ENCODE results near the gene TAF6.

TAF6 gene

DNA sequence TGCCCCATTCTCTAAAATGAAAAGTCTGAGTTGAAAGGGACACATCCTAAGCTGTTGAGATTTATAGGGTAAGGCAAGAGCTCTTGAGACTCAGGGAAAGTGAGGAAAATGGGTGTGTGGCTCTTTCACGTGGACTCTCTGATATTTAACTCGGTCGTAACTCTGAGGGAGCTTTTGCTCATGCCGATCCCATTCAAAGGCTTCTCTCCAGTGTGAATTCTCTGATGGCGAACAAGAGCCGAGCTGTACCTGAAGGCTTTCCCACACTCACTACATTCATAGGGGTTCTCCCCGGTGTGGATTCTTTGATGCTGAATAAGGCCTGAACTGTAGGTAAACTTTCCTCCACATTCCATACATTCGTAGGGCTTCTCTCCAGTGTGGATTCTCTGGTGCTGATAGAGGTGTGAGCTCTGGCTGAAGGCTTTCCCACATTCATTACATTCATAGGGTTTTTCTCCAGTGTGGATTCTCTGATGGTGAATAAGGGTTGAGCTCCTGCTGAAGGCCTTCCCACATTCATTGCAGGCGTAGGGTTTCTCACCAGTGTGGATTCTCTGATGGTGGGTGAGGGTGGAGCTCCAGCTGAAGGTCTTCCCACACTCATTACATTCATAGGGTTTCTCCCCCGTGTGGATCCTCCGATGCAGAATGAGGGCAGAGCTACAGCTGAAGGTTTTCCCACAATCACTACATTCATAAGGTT lies 48.0 kb downstream of the TAF6 start:
- no peak for DNase-seq (ENCODE audit: low read depth in 2 of 2)

DNA sequence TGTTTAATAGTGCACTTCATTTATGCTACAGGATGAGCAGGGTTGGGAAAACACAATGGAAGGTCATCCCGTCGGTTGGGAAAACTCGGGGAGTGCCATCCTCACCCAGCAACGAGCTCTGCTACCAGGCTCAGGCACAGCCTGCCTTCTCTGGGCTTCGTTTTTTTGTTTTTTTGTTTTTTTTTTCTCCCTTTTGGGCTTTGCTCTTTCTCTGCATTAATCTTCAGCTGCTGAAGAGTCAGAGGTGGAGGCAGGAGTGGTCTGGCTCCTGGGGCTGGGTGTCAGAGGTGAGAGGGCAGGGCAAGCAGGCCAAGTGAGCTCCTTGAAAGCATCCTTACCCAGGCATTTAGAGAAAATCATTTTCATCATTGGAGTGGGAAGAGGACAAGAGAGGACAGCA lies 49.2 kb downstream of the TAF6 start:
- DNase-seq (ENCODE audit: low read depth in 2 of 2) = no peak

DNA sequence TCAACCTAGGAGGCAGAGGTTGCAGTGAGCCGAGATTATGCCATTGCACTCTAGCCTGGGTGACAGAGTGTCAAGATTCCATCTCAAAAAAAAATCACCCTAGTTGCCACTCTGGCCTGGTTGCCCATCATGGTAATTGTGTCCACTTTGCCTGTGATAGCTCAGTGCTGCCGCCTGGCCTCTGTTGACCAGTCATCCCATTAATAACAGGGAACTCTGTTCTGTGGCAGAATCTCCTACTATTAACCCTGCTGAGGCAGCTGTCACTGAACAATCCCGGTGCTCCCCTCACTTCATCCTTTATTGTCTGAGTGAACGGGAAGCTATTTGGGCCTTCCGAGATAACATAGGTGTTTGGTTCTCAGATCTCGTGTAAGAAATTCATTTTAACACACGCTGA lies 52.2 kb downstream of the TAF6 start:
- DNase-seq (ENCODE audit: low read depth in 2 of 2) = no peak

DNA sequence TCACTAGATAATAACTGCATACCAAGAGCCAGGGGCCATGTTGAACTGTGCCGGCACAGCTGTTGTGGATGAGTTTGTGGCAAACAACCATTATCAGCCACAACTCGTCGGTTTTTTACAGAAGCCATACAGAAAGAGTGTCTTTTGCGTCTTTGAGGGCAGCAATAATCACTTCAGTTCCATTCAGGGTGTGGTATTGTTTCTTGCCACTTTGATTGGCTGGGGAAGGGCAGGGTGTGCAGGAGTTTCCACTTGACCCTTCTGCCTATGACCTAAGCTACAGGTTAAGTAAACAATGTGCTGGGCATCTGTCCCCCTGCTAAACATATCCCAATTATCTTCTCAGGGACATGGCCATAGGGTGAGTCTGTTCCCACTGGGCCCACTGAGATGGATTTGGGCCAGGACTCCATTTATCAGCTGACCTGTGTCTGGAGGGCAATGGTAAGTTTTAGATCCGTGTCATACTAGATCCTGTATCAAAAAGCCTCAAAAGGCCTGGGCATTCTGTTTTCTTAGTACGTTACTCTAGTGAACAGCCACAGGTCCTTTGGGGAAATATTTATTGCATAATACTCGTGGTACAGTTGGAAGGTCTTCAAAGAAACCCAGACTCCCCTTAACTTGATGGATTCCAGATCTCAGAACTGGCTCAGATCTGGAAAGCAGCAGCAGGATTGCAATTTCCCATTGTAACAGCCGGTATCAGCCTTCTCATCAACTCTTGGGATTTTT lies 53.5 kb downstream of the TAF6 start:
- DNase-seq (ENCODE audit: low read depth in 2 of 2) = no peak

DNA sequence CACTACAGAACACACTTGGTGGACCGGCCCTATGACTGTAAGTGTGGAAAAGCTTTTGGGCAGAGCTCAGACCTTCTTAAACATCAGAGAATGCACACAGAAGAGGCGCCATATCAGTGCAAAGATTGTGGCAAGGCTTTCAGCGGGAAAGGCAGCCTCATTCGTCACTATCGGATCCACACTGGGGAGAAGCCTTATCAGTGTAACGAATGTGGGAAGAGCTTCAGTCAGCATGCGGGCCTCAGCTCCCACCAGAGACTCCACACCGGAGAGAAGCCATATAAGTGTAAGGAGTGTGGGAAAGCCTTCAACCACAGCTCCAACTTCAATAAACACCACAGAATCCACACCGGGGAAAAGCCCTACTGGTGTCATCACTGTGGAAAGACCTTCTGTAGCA lies 55.0 kb downstream of the TAF6 start:
- no peak for DNase-seq (ENCODE audit: low read depth in 2 of 2)

DNA sequence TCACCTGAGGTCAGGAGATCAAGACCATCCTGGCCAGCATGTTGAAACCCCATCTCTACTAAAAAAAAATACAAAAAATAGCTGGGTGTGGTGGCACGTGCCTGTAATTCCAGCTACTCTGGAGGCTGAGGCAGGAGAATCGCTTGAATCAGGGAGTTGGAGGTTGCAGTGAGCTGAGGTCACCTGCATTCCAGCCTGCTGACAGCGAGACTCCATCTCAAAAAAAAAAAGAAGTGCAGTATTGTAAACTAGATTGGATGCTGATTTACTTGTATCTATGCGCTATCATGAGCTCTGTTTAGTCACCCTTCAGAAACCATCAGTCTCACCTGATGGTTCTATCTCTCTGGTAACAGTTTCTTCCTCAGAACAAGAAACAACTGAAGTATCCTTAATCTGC lies 55.8 kb downstream of the TAF6 start:
- DNase-seq (ENCODE audit: low read depth in 2 of 2) = no peak

DNA sequence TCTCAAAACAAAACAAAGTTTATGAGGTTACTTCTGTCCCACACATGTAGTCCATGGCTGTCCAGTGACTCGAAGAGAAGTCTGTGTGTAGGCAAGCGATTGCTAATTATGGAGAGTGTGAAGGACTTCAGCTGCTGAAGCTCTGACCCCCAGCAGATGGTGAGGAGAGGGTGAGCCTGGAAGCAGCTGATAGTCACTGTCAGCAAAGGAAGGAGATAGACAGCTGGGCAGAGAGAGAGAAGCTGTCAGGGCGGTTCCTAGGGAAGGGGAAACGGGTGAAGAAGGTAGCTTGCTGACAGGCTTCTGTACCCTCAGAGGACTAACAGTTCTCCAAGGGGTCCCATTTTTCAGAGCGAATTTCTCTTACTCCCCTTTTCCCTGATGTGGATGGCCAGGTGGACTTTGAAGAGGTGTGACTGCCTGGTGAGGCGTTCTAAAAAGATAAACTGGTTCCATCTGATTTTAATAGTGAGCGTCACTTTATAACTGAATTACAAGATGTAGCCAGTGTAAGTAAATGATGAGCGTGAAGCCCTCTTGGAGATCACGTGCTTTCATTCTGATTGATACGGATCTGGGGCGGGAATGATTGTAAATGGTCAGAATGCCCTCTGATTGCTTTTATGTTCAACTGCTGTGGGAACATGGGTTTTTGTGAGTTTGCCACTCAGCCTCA lies 57.5 kb downstream of the TAF6 start:
- no peak for DNase-seq (ENCODE audit: low read depth in 2 of 2)

DNA sequence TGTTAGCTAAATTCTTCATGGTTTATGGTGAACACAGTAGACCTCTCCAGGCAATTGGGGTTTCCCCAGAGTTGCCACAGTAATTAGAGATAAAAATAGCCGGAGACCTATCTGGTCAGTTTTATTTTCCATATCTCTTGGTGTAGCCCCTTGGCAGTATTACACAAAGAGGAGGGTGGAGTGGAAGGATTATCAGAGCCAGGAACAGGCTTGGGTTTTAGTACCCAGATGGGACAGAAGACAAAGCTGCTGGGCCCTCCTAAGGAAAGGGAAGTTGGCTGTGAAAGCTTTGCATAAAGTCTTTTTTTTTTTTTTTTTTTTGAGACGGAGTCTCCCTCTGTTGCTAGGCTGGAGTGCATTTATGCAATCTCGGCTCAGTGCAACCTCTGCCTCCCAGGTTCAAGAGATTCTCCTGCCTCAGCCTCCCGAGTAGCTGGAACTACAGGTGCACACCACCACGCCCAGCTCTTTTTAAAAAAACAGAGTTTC lies 59.9 kb downstream of the TAF6 start:
- DNase-seq (ENCODE audit: low read depth in 2 of 2) = no peak
